NAMALWA (cell line): Measurements from ENCODE around the gene SHISA5.
A peak's percentile ranks its signal among the peaks of the same experiment; 100 is the strongest.
"Not testable (repeated sequence)": the region's sequence is repeated elsewhere in the genome, so short reads cannot be mapped to it uniquely, and the experiment has no call there.

Source experiments
- DNase-seq: peaks from one replicate; pipeline ENCODE4 v3.0.0-alpha.2; 2015; ENCODE audit warnings: low spot score

SHISA5 gene

DNA sequence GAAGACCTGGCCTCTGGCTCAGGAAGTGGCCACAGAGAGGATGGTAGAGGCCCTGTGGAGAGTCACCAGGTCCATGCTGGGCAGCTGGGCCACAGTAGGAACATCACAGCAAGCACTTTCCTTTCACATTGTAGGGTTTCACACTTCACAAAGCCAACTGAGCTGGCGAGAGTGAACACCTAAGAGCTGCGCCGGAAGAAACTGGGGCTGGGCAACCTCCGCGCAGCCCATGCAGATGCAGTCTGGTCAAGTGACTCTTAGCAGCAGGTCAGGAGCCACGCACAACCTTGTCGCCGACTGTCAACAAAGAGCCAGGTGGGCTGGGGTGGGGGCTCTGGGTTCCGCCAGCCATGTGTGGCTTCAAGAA, 15.3 kb upstream of the SHISA5 start:
- DNase-seq, result no peak

DNA sequence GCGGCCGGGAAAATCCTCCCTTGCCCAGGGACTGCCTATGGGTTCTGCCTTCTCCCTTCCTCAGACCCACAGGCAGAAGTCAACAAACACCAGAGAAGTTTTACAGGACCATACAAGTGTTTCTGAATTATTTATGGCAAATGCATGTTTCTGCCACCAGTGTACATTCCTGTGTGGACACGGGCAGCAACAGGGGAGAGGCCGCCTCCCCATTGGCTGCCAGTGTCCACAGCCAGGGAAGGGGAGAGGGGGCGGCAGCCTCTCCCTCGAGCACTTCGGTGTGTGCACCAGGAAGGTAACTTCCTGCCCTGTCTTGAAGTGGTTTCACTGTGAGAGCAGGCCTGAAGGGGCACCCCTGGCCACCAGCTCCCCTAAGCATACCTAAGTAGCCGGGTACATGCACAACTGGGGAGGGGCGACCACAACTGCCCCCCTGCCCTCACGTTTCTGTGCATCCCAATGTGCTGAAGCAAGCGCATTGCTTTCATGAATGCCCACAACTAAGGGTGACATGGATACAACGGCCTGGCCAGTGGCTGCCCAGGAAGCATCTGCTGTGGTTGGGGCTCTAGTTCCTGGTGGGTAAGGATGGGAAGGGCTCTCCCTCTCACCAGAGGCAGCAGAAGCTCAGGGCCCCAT, 14.8 kb upstream of the SHISA5 start:
- no peak for DNase-seq

DNA sequence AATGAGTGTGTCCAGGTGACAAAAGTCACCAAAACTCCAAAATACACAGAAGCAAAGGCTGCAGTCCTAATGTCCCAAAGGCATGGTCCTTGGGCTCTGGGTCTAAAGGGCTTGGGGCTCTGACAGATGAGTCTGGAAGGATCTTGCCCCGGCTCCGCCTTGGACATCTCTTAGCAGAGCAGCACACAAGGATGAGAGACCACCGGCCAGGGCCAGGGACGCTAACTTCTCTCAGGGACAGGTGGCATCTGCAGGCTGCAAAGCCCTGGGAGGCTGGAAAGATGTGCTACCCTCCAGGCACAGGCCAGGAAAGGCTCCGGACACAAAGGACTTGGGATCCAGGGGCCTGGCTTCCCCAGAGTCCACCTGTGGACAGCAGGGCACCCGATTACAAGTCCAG, 14.1 kb upstream of the SHISA5 start:
- DNase-seq, result no peak

DNA sequence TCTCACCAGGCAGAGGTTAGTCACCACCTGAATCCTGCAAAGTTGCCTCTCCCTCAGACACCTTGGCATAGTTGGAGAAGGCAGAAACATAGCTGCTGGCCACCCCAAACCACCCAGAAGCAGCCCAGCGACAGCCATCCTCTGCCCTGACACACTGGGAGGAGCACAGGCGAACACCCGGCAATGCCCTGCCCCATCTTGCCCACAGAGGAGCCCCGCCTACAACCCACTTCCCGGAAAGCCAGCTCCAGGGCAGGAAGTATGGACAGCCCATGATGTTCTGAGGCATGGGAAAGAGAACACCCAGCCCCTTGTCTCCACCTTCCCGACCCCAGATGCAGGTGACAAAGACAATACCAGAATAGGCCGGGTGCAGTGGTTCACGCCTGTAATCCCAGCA, 12.6 kb upstream of the SHISA5 start:
- no peak for DNase-seq

DNA sequence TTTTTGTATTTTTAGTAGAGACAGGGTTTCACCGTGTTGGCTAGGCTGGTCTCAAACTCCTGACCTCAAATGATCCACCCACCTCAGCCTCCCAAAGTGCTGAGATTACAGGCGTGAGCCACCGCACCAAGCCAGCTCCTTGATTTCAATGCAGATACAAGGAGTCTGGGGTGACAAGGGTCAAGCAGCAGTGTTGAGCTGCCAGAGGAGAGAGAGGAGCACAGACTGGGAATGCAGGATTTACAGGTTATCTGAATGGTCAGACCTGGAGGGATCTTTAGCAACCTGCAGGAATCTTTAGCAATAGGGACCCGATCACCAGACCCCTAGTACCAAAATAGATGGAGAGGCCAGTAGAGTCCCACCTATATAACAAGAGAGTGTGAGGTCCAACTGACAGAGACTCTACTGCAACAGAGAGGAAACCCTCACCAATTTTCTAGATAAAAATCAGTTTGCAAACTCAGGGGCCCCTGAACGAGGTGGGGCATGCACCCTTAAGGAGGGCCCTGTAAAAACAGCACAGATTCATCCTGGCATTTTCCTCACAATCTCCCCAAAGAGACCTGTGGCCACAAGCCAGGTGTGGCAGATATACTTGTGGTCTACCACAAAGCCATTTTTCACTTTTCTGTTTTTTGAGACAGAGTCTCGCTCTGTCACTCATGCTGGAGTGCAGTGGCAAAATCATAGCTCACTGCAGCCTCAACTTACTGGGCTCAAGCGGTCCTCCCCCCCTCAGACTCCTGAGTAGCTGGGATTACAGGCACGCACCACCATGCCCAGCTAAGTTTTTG, 10.7 kb upstream of the SHISA5 start:
- no peak for DNase-seq

DNA sequence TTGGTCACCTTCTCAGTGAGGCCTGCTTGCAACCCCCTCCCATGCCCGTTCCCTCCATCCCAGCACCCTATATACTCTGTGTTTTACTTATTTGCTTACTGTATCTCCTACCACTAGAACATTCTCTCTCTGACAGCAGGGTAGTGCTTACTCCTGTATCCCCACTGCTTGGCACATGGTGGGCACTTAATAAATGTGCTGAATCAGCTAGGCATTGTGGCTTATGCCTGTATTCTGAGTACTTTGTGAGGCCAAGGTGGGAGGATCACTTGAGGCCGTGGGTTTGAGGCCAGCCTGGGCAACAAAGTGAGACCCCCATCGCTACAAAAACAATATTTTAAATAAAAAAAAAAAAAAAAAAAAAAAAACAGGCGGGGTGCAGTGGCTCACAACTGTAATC, 7.6 kb upstream of the SHISA5 start:
- no peak for DNase-seq

DNA sequence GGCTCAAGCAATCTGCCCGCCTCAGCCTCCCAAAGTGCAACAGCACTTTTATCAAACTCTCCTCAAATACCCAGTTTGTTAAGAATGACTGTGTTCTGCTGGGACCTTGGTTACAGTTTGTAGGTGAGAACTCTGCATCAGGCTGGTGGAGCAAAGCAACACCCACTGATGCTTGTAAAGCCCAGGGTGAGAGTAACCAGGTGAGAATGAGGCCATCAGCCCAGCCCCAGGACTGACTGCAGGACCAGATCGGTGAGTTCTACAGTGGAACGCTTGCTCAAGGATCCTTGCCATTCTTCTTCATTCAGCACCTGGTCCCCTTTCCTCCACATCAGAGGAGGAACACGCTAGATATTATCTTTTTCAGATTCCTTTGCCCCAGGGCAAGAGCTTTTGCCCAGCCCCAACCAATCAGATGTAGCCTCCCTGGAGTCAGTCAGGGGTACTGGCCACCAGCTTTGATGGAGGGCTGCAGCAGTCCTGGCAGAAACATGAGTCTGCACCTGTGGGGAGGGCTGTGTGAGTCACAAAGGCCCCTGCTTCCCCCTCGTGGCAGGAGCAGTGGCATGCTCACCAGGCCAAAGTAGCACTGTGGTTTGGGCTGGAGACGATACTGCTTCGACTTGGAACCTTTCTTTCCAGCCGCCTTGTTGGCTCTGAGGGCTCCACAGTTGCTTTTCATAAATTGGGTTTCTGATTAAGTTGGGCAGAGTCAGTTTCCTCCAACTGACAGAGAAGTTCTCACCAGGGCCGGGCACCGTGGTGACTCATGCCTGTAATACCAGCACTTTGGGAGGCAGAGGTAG, 3.5 kb upstream of the SHISA5 start:
- peak; percentile 69 for DNase-seq

DNA sequence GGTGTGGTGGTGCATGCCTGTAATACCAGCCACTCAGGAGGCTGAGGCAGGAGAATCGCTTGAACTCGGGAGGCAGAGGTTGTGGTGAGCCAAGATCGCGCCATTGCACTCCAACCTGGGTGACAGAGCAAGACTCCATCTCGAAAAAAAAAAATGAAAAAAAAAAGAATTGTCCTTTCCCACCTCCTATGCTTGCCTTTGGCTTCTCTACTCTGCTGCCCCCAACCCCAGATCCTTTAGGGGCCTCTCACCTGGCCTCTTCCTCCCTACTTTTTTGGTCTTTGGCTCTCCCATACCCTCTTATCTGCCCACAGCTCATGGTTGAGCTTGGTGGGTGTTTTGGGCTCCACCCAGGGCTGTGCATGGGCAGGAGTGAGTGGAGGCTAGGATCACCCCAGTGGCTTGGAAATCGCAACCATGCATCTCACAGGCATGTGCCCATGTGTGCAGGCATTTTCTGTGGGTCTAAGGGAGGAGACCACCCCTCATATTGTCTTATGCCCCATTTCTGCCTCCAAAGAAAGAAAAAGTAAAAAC, 2.1 kb upstream of the SHISA5 start:
- DNase-seq, result no peak

DNA sequence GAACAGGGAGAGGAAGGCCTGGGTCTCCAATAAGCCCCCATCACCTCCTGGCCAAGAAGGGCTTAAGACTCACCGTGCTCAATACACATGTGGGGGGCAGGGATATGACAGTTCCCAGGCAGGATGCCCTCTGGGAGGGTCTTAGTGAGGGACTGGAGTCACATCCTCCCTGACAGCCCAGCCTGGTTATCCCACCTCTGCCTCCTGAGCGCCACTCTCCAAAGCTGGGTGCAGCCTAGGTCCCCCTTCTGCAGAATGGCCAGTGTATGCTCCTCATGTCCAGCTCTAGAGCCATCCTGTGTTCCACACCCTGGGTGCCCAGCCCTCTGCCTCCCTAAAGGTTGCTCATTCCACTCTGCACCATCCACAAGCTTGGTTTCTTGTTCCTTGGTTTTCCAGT, 1.2 kb upstream of the SHISA5 start:
- DNase-seq, result no peak

DNA sequence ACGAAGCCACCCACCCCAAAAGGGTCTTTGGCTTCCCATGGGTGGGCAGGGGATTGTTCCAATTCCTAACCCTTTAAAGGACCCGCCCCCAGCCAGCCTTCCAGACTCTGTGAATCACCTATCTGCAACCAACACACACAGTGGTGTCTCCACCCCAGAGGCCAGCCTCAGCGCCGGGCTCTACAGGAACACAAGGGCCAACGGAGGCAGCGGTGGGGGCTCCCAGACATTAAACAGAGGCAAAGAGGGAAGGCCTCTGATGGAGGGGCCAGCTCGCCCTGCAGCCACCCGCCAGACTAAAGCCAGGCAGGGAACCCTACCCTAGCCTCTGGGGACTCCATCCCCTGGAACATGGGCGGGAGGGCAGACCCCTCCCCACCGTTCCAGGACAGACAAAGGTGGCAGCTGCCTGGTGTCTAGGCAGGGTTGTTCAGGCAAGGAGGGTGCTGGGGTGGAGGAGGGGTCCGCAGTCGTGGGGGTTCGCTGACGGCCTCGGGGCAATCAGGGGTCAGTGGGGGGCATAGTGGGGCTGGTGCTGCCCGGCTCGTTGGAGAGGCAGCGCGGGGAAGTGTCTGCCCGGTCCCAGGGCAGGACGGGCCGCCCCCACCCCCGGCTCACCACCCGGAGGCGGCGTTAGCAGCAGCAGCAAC, 448 bp downstream of the SHISA5 start:
- no peak for DNase-seq

DNA sequence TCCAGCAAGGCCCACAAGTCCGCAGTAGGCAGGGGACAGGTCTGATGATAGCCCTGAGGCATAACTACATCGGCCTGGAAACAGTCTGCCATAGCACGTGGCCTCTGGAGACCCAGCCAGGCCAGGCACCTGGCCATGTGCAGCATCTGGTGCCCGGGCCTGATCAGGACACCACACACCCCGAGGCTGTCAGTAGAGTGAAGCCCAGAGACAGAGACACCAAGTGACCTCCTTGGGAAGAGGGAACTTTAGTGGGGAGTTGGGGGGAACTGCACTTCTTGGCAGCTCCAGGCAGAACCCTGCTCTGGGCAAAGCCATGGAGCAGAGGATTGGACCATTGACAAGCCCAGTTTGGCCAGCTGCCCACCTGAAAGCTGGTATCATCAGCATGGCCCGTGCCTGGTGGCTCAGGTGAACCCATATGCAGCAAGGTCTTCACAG, 1.2 kb downstream of the SHISA5 start:
- no peak for DNase-seq

DNA sequence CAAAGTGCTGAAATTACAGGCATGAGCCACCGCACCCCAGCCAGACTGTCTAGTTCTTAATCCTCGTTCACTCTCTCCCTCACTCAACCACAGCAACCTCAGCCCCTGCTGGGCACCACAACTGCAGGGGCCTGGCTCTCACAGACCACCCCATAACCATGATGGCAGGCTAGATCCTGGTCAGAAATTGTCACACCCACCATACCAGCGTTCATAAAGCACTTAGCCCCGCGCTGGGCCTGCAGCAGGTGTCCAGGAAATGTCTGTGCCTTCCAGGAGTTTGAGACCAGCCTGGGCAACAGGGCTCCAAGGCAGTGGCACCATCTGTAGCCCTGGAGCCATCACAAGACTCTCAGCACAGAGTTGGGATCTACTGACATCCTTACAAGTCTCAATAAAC, 1.9 kb downstream of the SHISA5 start:
- DNase-seq, result no peak

DNA sequence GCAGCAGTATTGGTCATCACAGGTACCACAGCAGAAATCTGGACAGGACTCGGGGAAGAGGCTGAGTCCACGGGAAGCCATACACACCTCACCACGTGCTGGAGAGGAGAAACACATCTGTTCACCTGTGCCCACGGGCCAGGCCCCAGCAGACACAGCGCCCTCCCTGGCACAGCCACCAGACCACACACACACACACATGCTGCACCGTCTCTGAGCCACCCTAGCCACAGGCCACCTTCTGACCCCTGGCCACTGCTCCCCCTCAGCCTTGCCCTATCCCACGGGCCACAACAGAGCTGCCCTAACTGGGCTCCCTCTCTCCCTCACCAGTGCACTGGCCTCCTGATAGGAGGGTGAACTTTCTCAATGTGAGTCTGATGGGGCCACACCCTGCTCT, 2.8 kb downstream of the SHISA5 start:
- no peak for DNase-seq

DNA sequence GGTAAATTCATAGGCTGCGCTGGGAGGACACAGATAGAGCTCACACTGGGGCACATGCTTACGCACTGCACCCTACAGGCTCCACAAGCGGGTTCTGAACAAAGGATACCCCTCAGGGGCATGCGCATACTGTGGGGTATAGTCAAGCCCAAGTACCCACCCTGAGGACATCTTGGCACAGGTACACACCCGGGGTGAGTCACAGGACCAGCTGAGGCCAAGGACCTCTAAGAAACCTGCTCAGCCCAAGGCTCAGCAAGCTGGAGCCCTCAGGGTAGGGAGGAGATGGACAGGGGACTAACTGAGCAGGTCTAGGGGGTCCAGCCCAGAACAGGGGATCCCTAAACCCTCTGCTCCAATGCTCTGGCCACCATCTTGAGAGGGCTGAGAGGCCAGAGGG, 3.3 kb downstream of the SHISA5 start:
- DNase-seq, result no peak

DNA sequence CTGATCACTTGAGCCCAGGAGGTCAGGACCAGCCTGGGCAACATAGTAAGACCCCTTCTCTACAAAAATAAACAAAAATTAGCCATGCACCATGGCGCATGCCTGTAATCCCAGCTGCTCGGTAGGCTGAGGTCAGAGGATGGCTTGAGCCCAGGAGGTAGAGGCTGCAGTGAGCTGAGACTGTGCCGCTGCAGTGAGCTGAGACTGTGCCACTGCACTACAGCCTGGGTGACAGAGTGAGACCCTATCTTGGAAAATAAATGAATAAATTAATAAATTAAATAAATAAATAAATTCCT, 10.8 kb downstream of the SHISA5 start:
- DNase-seq, result no peak

DNA sequence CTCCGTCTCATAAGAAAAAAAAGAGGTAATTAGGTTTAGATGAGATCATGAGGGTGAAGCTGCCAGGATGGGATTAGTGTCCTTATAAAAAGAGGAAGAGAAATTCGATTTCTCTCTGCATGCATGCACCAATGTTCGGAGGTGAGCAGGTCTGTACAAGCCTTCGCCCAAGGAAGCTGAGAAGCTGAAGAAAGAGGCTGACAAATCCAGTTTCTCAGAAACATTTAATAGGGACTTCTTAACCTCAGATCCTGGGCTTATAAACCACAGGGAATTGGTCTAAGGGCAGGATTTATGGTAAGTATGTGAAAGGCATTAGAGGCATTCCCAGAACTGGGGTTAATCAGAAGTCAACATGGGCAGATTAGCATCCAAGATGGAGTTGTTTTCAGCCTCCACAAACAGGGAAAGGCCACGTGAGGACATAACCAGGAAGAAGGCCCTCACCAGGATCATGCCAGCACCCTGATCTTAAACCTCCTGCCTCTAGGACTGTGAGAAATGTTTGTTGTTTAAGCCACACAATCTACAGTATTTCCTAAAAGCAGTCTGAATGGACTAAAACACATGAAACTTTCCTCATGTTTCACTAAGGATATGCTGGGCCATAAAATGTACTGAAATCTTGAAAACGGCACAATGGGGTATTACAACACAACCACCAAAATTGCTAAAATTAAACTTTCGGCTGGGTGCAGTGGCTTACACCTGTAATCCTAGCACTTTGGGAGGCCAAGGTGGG, 11.3 kb downstream of the SHISA5 start:
- peak; percentile 43 for DNase-seq

DNA sequence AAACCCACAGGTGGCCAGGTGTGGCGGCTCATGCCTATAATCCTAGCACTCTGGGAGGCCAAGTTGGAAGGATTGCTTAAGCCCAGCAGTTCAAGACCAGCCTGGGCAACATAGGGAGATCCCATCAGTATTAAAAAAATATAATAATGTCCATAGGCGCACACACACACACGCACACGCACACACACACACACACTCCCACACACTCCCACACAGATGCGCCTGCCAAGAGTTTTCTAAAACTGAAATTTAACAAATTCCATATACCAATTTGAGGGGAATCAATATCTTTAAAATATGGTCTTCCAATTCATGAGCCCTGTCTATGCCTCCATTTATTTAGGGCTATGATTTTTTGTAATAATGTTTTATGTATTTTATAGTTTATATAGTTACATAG, 17.0 kb downstream of the SHISA5 start:
- no peak for DNase-seq

DNA sequence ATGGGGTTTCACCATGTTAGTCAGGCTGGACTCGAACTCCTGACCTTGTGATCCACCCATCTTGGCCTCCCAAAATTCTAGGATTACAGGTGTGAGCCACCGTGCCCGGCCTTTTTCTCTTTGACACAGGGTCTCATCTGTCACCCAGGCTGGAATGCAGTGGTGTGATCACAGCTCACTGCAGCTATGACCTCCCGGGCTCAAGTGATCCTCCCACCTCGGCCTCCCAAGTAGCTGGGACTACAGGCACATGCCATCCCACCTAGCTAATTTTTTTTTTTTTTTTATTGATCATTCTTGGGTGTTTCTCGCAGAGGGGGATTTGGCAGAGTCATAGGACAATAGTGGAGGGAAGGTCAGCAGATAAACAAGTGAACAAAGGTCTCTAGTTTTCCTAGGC, 21.2 kb downstream of the SHISA5 start:
- not testable (repeated sequence) for DNase-seq

DNA sequence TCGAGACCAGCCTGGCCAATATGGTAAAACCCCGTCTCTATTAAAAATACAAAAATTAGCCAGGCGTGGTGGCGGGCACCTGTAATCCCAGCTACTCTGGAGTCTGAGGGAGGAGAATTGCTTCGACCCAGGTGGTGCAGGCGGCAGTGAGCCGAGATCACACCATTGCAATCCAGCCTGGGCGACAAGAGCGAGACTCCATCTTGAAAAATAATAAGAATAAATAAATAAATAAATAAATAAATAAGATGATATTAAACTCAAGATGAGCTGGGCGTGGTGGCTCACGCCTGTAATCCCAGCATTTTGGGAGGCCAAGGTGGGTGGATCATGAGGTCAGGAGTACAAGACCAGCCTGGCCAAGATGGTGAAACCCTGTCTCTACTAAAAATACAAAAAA, 23.1 kb downstream of the SHISA5 start:
- not testable (repeated sequence) for DNase-seq

DNA sequence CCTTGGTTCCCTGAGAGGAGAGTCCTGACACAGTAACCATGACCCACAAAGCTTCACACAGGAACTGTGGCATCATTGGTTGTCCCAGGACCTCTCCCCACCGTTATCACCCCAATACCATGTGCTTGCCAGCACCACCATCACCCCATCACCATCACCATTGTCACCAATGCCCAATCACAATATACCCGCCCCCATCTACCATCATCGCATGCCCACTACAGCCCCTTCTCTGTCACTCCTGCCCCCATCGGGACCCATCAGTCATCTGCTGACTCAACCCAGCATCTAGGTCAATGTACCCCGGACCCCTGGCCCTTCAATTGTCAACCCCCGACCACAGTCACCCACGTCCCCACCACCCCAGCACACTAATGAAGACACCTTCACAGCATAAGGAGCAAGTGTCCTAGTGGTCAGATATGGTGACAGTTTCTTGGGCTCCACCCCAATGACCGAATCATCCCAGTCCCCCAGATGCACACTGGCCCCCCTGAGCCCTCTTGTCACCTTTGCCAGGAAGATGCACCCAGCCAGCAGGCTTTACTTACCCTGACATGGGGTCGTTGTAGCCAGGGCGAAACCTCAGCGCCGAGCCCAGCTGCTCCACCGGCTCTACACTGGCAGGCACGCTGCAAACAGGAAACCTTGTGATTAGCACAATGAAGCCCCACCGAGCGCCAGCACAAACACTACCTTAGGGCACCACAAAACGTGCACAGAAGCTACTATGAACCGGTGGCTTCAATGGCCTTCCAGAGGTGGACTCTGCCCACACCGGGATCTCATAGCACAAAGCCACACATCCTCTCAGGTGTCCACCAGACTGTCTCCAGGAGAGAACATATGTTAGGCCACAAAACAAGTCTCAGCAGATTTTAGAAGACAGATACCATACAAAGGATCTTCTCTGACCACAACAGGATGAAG, 25.1 kb downstream of the SHISA5 start:
- DNase-seq, result peak; percentile 37
